HEK293T (cell line): ENCODE results near the gene ARMH4.

Experiments used
- BHLHE40 ChIP-seq: fragments of 450-650 bp; IDR thresholded peaks from 2 replicates; pipeline ENCODE4 v1.6.1; 2016; ENCODE audit warnings: mild to moderate bottlenecking, moderate library complexity, borderline replicate concordance
- ELF4 ChIP-seq: fragments of 450-650 bp; IDR thresholded peaks from 2 replicates; pipeline ENCODE4 v1.6.1; 2017; ENCODE audit warnings: antibody characterized with exemption
- FOXA1 ChIP-seq: fragments of 450-650 bp; IDR thresholded peaks from 2 replicates; pipeline ENCODE4 v1.6.1; 2016; ENCODE audit warnings: mild to moderate bottlenecking
- FOXK2 ChIP-seq: fragments of 450-650 bp; IDR thresholded peaks from 2 replicates; pipeline ENCODE4 v1.6.1; 2016; ENCODE audit warnings: mild to moderate bottlenecking
- FOXM1 ChIP-seq: fragments of 450-650 bp; IDR thresholded peaks from 2 replicates; pipeline ENCODE4 v1.6.1; 2017; ENCODE audit warnings: mild to moderate bottlenecking, borderline replicate concordance
- L3MBTL2 ChIP-seq: fragments of 450-650 bp; conservative IDR thresholded peaks from 2 replicates; pipeline ENCODE4 v1.6.1; 2016; ENCODE audit warnings: mild to moderate bottlenecking
- NFRKB ChIP-seq: fragments of 450-650 bp; IDR thresholded peaks from 2 replicates; pipeline ENCODE4 v1.6.1; 2016; ENCODE audit warnings: mild to moderate bottlenecking, moderate library complexity
- SP1 ChIP-seq: fragments of 450-650 bp; IDR thresholded peaks from 2 replicates; pipeline ENCODE4 v1.6.1; 2017
- TARDBP ChIP-seq: fragments of 450-650 bp; IDR thresholded peaks from 2 replicates; pipeline ENCODE4 v1.6.1; 2016
- ZNF384 ChIP-seq: fragments of 450-650 bp; IDR thresholded peaks from 2 replicates; pipeline ENCODE4 v1.6.1; 2016
- TF ChIP-seq, protein P1 (sequence below): fragments of 450-650 bp; IDR thresholded peaks from 2 replicates; pipeline ENCODE4 v1.6.1; 2016

DNA sequence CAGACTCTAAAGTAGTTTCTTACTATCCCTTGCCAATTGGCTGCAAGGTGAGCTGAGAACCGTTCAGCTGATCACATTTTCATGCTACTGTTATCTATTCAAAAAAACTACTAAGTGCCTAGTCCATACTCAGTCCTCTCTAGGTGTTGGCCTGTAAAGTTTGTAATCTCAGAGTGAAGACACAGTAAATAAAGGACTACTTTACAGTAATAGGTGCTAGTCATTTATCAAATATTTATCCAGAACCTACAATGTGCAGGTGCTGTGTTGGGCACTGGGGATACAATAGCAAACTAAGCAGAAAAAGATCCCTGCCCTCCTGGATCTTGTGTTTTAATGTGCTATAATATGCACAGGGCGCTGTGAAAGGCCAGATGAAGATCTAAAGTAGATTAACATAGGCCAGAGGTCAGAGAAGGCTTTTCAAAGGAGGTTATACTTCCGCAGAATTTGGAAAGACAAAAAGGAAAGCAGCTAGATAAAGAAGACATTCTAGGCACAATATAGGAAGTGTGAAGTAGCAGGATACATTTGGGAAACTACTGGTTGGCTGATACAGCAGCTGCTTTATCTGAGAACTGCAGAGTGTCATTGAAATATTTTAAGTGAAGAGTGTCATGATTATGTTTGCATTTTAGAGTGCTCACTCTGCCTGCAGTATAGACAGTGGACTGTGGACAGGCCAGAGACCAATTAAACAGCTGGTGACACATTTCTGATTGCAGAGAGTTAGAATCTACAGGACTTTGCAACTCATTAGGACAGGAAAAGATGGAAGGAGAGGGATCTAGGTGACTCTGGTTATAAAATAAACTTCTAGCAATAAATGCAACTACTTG, 40.0 kb upstream of the ARMH4 start:
- no peak for TF ChIP-seq FOXM1
- TF ChIP-seq NFRKB: no peak
- no peak for TF ChIP-seq SP1
- TF ChIP-seq ZNF384: no peak
- TF ChIP-seq BHLHE40: no peak
- TF ChIP-seq, protein P1, sequence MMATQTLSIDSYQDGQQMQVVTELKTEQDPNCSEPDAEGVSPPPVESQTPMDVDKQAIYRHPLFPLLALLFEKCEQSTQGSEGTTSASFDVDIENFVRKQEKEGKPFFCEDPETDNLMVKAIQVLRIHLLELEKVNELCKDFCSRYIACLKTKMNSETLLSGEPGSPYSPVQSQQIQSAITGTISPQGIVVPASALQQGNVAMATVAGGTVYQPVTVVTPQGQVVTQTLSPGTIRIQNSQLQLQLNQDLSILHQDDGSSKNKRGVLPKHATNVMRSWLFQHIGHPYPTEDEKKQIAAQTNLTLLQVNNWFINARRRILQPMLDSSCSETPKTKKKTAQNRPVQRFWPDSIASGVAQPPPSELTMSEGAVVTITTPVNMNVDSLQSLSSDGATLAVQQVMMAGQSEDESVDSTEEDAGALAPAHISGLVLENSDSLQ: no peak
- no peak for TF ChIP-seq ELF4
- TF ChIP-seq FOXA1: no peak
- TF ChIP-seq TARDBP: no peak
- no peak for TF ChIP-seq L3MBTL2
- TF ChIP-seq FOXK2: no peak
